Activated CD8-positive, alpha-beta T cell treated with anti-CD3 and anti-CD28 coated beads for 36 hours (primary cell): Measurements from ENCODE around the gene COL6A3. TPM values are rescaled to one million over a fixed set of nuclear protein-coding genes. Genes with fewer than 3 reads are reported as not detected.

Experiments
- ATAC-seq: fragments of 200-7000 bp; cut with Tn5 transposase; one replicate; pipeline ENCODE4 v1.10.0; 2021; ENCODE audit warnings: mild to moderate bottlenecking, moderate library complexity
- CTCF ChIA-PET: fragments of 350-600 bp; sonication (Branson Sonifier 250); formaldehyde crosslinking; loops from one replicate; lab custom pipeline; 2021; ENCODE audit warnings: antibody characterized with exemption; lab: Charles Lee
- POLR2A ChIA-PET: fragments of 350-600 bp; sonication (Branson Sonifier 250); formaldehyde crosslinking; loops from one replicate; lab custom pipeline; 2021; ENCODE audit warnings: antibody characterized with exemption; lab: Charles Lee
- DNase-seq: peaks from one replicate; pipeline ENCODE4 v3.0.0-alpha.2; 2020
- H3K27ac Mint-ChIP-seq: one replicate; pipeline ENCODE4 v1.8.0; 2021; ENCODE audit warnings: mild to moderate bottlenecking, mixed read lengths
- H3K27me3 Mint-ChIP-seq: one replicate; pipeline ENCODE4 v1.8.0; 2021; ENCODE audit warnings: mixed read lengths
- H3K36me3 Mint-ChIP-seq: one replicate; pipeline ENCODE4 v1.8.0; 2021; ENCODE audit warnings: low read depth, mixed read lengths
- H3K4me1 Mint-ChIP-seq: one replicate; pipeline ENCODE4 v1.8.0; 2021; ENCODE audit warnings: low read depth, mixed read lengths
- H3K4me3 Mint-ChIP-seq: one replicate; pipeline ENCODE4 v1.8.0; 2021; ENCODE audit warnings: mild to moderate bottlenecking, moderate library complexity, mixed read lengths
- H3K9me3 Mint-ChIP-seq: one replicate; pipeline ENCODE4 v1.8.0; 2021; ENCODE audit warnings: mixed read lengths
- intact Hi-C: fragments of 100-400 bp; cut with micrococcal nuclease; formaldehyde crosslinking; loops from one replicate; pipeline ENCODE4 v1.10.0; 2022
- total RNA-seq, 2 experiments: library from RNA; stranded (reverse); gene quantifications; one replicate each; pipeline ENCODE4 v1.2.3, GENCODE V29; 2021
- TF ChIP-seq, protein P1 (sequence below): fragments of 200-600 bp; IDR thresholded peaks from one replicate; pipeline ENCODE4 v1.8.0; 2022; ENCODE audit warnings: antibody characterized with exemption, mild to moderate bottlenecking

Gene COL6A3
- total RNA-seq, 2 experiments from 2014 or later: 4.0 to 4.1 TPM

GRCh38 chr2:237353215-237353614 is 60.7 kb downstream of the COL6A3 start:
- no peak overlapping the region for H3K27ac Mint-ChIP-seq
- intact Hi-C loops: no loop called here
- H3K27me3 Mint-ChIP-seq: no peaks in the 10 kb centered on the region
- TF ChIP-seq, protein P1, sequence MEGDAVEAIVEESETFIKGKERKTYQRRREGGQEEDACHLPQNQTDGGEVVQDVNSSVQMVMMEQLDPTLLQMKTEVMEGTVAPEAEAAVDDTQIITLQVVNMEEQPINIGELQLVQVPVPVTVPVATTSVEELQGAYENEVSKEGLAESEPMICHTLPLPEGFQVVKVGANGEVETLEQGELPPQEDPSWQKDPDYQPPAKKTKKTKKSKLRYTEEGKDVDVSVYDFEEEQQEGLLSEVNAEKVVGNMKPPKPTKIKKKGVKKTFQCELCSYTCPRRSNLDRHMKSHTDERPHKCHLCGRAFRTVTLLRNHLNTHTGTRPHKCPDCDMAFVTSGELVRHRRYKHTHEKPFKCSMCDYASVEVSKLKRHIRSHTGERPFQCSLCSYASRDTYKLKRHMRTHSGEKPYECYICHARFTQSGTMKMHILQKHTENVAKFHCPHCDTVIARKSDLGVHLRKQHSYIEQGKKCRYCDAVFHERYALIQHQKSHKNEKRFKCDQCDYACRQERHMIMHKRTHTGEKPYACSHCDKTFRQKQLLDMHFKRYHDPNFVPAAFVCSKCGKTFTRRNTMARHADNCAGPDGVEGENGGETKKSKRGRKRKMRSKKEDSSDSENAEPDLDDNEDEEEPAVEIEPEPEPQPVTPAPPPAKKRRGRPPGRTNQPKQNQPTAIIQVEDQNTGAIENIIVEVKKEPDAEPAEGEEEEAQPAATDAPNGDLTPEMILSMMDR: no peak
- H3K36me3 Mint-ChIP-seq: no peaks in the 10 kb centered on the region
- ATAC-seq (no peak), DNase-seq (no peak)
- ChIA-PET POLR2A (no interaction called here), CTCF (no interaction called here)
- H3K4me3 Mint-ChIP-seq: no peak overlapping the region
- H3K4me1 Mint-ChIP-seq: no peaks in the 10 kb centered on the region
- no peaks in the 10 kb centered on the region for H3K9me3 Mint-ChIP-seq

DNA sequence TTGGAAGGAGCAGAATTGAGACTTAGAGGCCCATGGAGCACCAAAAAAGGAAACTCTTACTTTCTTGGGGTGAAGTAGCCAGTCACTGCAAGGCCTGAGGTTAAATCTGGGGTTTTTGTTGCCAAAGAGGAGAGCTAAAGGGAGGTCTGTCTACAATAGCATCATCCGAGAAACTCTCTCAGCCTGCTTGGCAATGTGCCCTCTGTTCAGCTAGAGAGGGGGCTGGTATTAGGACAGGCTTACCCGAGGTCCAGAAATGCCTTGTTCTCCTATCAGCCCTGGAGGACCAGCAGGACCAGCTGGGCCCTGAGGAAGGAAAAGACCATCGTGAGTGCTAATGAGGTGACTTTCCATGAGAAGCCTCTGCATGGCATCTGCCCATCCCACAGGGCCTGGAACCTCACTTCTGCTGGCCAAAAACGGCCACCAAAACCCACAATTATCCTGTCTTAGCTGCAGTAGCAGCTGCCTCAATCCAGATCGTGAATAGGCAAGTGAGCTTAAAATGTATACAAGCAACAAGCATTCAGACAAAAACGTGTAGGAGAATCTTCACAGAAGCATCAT is 61.6 kb downstream of the COL6A3 start:
- no peak for ATAC-seq
- no peaks in the 10 kb centered on the region for H3K9me3 Mint-ChIP-seq
- H3K36me3 Mint-ChIP-seq: no peaks in the 10 kb centered on the region
- no peak for DNase-seq
- intact Hi-C loops: no loop called here
- H3K4me3 Mint-ChIP-seq: no peak overlapping the region
- no peak overlapping the region for H3K27ac Mint-ChIP-seq
- POLR2A ChIA-PET: interaction anchor here (0.6 kb wide), 1 partner anchor 1778 kb away, joined by 3 read pairs; no protein-coding TSS in a partner anchor
- CTCF ChIA-PET: interaction anchor here (1.1 to 1.4 kb wide), 2 partner anchors 10 to 124 kb away, joined by 3 to 5 read pairs; no protein-coding TSS in a partner anchor
- TF ChIP-seq, protein P1: no peak
- H3K4me1 Mint-ChIP-seq: no peaks in the 10 kb centered on the region
- no peaks in the 10 kb centered on the region for H3K27me3 Mint-ChIP-seq

- Mint-ChIP-seq H3K27me3 (no peaks in the 10 kb centered on the region), H3K27ac (no peak overlapping the region), H3K4me1 (no peaks in the 10 kb centered on the region), H3K4me3 (no peak overlapping the region), H3K36me3 (no peaks in the 10 kb centered on the region), H3K9me3 (no peaks in the 10 kb centered on the region)
- ATAC-seq (no peak), DNase-seq (no peak)
- intact Hi-C loops: no loop called here
- POLR2A ChIA-PET: interaction anchor here (0.6 kb wide), 1 partner anchor 1778 kb away, joined by 3 read pairs; no protein-coding TSS in a partner anchor
- CTCF ChIA-PET: interaction anchor here (1.1 to 1.4 kb wide), 2 partner anchors 10 to 124 kb away, joined by 3 to 5 read pairs; no protein-coding TSS in a partner anchor
- TF ChIP-seq, protein P1: no peak
Measured at GRCh38 chr2:237351796-237352195, 62.2 kb downstream of the COL6A3 start.

GRCh38 chr2:237351046-237351445 is 62.9 kb downstream of the COL6A3 start:
- Mint-ChIP-seq H3K27ac (no peak overlapping the region), H3K9me3 (no peaks in the 10 kb centered on the region), H3K27me3 (no peaks in the 10 kb centered on the region), H3K36me3 (no peaks in the 10 kb centered on the region), H3K4me3 (no peak overlapping the region), H3K4me1 (no peaks in the 10 kb centered on the region)
- CTCF ChIA-PET: no interaction called here
- POLR2A ChIA-PET: interaction anchor here (0.6 kb wide), 2 partner anchors 10 to 39 kb away, joined by 3 read pairs; no protein-coding TSS in a partner anchor
- ATAC-seq (no peak), DNase-seq (no peak)
- TF ChIP-seq, protein P1: no peak
- intact Hi-C loops: no loop called here

DNA sequence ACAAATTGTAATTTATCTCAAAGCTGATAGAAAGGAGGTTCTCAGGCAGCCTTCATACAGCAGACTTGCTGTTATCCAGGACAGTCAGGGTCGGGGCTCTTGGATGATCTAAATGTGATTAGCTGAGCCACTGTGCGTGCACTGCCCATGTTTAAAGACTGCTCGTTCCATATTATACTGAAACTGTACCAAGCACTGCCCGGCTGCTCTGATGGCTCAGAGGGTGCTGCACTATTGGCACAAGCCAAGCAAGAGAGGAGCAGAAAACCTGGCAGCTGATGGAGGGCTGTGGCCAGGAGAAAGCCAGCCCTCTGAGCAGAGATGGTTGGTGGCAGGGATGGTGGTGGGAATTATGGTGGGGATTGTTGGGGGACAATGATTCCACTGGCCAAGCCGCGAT is 63.4 kb downstream of the COL6A3 start:
- H3K4me1 Mint-ChIP-seq: no peaks in the 10 kb centered on the region
- H3K9me3 Mint-ChIP-seq: no peaks in the 10 kb centered on the region
- no peak overlapping the region for H3K4me3 Mint-ChIP-seq
- intact Hi-C loops: no loop called here
- no peaks in the 10 kb centered on the region for H3K27me3 Mint-ChIP-seq
- H3K27ac Mint-ChIP-seq: no peak overlapping the region
- TF ChIP-seq, protein P1: no peak
- POLR2A ChIA-PET: interaction anchor here (0.6 kb wide), 2 partner anchors 11 to 38 kb away, joined by 3 read pairs; no protein-coding TSS in a partner anchor
- CTCF ChIA-PET: no interaction called here
- no peaks in the 10 kb centered on the region for H3K36me3 Mint-ChIP-seq
- DNase-seq: no peak
- ATAC-seq: no peak
